Body of pancreas (tissue), 4 donors: ENCODE results near the gene GATB. TPM values are rescaled to one million over a fixed set of nuclear protein-coding genes. Genes with fewer than 3 reads are reported as not detected.
A peak's percentile ranks its signal among the peaks of the same experiment; 100 is the strongest.

Experiments
- ATAC-seq: fragments of 150-250 bp; one replicate; pipeline ENCODE4 v1.9.1; 2016
- DNase-seq, 4 donors: peaks; one replicate each; pipeline ENCODE4 v3.0.0-alpha.2; 2019
- H3K27ac ChIP-seq, 4 donors: fragments of 200-600 bp; sonication (generic); 1 replicate in 3 of 4; 2 replicates in 1 of 4; pipeline versions ENCODE4 v1.5.1 to v1.6.1; 2016 to 2019; ENCODE audit warnings: mild to moderate bottlenecking in 1 of 4, mixed read lengths in 1 of 4, moderate library complexity in 1 of 4
- H3K27me3 ChIP-seq, 2 donors: fragments of 200-600 bp; sonication (generic); one replicate each; pipeline ENCODE4 v1.6.0; 2016; ENCODE audit warnings: mild to moderate bottlenecking in 1 of 2
- H3K36me3 ChIP-seq, 2 donors: fragments of 200-600 bp; sonication (generic); replicated peaks in 1 of 2; 2 replicates each; pipeline ENCODE4 v1.5.1; 2016; ENCODE audit warnings: low read depth in 2 of 2; ENCODE audit not compliant: insufficient read depth in 1 of 2
- H3K4me1 ChIP-seq: fragments of 200-600 bp; sonication (generic); one replicate; pipeline ENCODE4 v1.6.0; 2016
- H3K4me3 ChIP-seq, 2 donors: fragments of 200-600 bp; sonication (generic); 1 replicate in 1 of 2; 2 replicates in 1 of 2; pipeline ENCODE4 v1.5.1; 2016 to 2019
- H3K9me3 ChIP-seq, 3 donors: fragments of 200-600 bp; sonication (generic); 1 replicate in 2 of 3; 2 replicates in 1 of 3; pipeline ENCODE4 v1.5.1; 2016
- CTCF ChIP-seq, 7 experiments: fragments of 450-650 bp in 4 of 7; fragments of 200-600 bp in 3 of 7; sonication (generic) in 3 of 7; IDR thresholded peaks; one replicate each; pipeline ENCODE4 v1.5.1; 2016 to 2019; ENCODE audit warnings: antibody characterized with exemption in 7 of 7
- POLR2A ChIP-seq, 3 donors: fragments of 450-650 bp; IDR thresholded peaks; one replicate each; pipeline ENCODE4 v1.6.1; 2016; ENCODE audit warnings: antibody characterized with exemption in 3 of 3, mild to moderate bottlenecking in 2 of 3
- WGBS, 2 donors: methylation state at CpG; one replicate each; pipeline ENCODE4 v1.1.5; 2017; 5-methylcytosine and 5-hydroxymethylcytosine counted together
- intact Hi-C: fragments of 100-400 bp; cut with DNase I; formaldehyde crosslinking; loops from one replicate; pipeline ENCODE4 v1.15.1; 2023
- total RNA-seq, 2 donors: library from RNA; depleted of rRNA; stranded (reverse); fragments of >200 nt; gene quantifications; one replicate each; pipeline ENCODE4 v1.1.0, GENCODE V29; 2016

The GATB gene
- total RNA-seq, 2 donors from 2014 or later = 5.6 to 7.3 TPM

GRCh38 chr4:151692821-151693673 is 67.8 kb downstream of the GATB start:
- H3K27ac ChIP-seq = no peak overlapping the region
- no peaks in the 10 kb centered on the region for H3K4me1 ChIP-seq
- no peaks in the 10 kb centered on the region for H3K9me3 ChIP-seq
- H3K4me3 ChIP-seq = no peak overlapping the region
- intact Hi-C loops = no loop called here
- ATAC-seq (no peak), DNase-seq (no peak)
- WGBS, 2 donors = 83 to 88% methylated on average over 18 of the region's 18 CpGs
- no peaks in the 10 kb centered on the region for H3K27me3 ChIP-seq
- H3K36me3 ChIP-seq = no peaks in the 10 kb centered on the region
- TF ChIP-seq CTCF (IDR thresholded peaks at IDR 0.05) = no peak
- TF ChIP-seq POLR2A (IDR thresholded peaks at IDR 0.05) = no peak

- no peak for ATAC-seq
- DNase-seq = peak in 1 of 4 donors; percentile 30
- TF ChIP-seq CTCF (IDR thresholded peaks at IDR 0.05) (no peak), POLR2A (IDR thresholded peaks at IDR 0.05) (no peak)
- 85% methylated on average over 6 of the region's 6 CpGs for WGBS, 2 donors
- H3K4me1 ChIP-seq = no peaks in the 10 kb centered on the region
- no peaks in the 10 kb centered on the region for H3K27me3 ChIP-seq
- H3K9me3 ChIP-seq = no peaks in the 10 kb centered on the region
- no peak overlapping the region for H3K27ac ChIP-seq
- intact Hi-C loops = no loop called here
- no peaks in the 10 kb centered on the region for H3K36me3 ChIP-seq
- no peak overlapping the region for H3K4me3 ChIP-seq
These were observed 68.4 kb downstream of the GATB start for GRCh38 chr4:151692443-151692782.

- intact Hi-C loops = no loop called here
- no peaks in the 10 kb centered on the region for H3K9me3 ChIP-seq
- no peak overlapping the region for H3K4me3 ChIP-seq
- no peaks in the 10 kb centered on the region for H3K36me3 ChIP-seq
- 85% methylated on average over 14 of the region's 14 CpGs for WGBS, 2 donors
- no peak for DNase-seq
- H3K27ac ChIP-seq = no peak overlapping the region
- H3K27me3 ChIP-seq = no peaks in the 10 kb centered on the region
- no peak for TF ChIP-seq CTCF (IDR thresholded peaks at IDR 0.05)
- TF ChIP-seq POLR2A (IDR thresholded peaks at IDR 0.05) = no peak
- H3K4me1 ChIP-seq = no peaks in the 10 kb centered on the region
- ATAC-seq = no peak
These were observed 69.0 kb downstream of the GATB start for GRCh38 chr4:151691639-151692442.

- TF ChIP-seq POLR2A (IDR thresholded peaks at IDR 0.05) = no peak
- TF ChIP-seq CTCF (IDR thresholded peaks at IDR 0.05) = no peak
- intact Hi-C loops = no loop called here
- Histone ChIP-seq H3K27me3 (no peaks in the 10 kb centered on the region), H3K4me1 (no peaks in the 10 kb centered on the region), H3K36me3 (no peaks in the 10 kb centered on the region), H3K4me3 (no peak overlapping the region), H3K27ac (no peak overlapping the region), H3K9me3 (no peaks in the 10 kb centered on the region)
- ATAC-seq = no peak
- WGBS, 2 donors = 81 to 86% methylated on average over 4 of the region's 4 CpGs
- DNase-seq = no peak
These were observed 69.9 kb downstream of the GATB start for GRCh38 chr4:151690876-151691275.
